Measurements from ENCODE around the gene ZIC4. TPM values are rescaled to one million over a fixed set of nuclear protein-coding genes. Genes with fewer than 3 reads are reported as not detected.

The ZIC4 gene
- total and polyA plus RNA-seq, 9 of the 15 experiments (the other 6 are each of a cell fraction or from before 2014, with no cell fraction given) = not detected

- Histone ChIP-seq H3K9me1 (ENCODE audit: control insufficient read depth, insufficient read depth, low read length) (no peaks in the 10 kb centered on the region), H3K4me3 (no peak overlapping the region), H4K20me1 (replicated peaks; ENCODE audit: control insufficient read depth, insufficient read depth, low read length) (no peaks in the 10 kb centered on the region), H3K79me2 (ENCODE audit: control insufficient read depth, insufficient read depth, low read length) (no peaks in the 10 kb centered on the region), H3K36me3 (ENCODE audit: control insufficient read depth, insufficient read depth, low read length) (no peaks in the 10 kb centered on the region), H3K4me2 (ENCODE audit: insufficient read depth, low read length) (no peak overlapping the region), H3K9me3 (replicated peaks; ENCODE audit: control insufficient read depth, insufficient read depth, low read depth, low read length) (no peaks in the 10 kb centered on the region), H3K4me1 (replicated peaks in 1 of 2; ENCODE audit: control insufficient read depth in 2 of 2, insufficient read depth in 2 of 2, low read length in 2 of 2) (no peaks in the 10 kb centered on the region), H3K27me3 (ENCODE audit: control insufficient read depth in 2 of 2, insufficient read depth in 2 of 2, low read length in 2 of 2) (peaks cover 0 to 27% of the 10 kb centered on the region in 2 experiments; a peak in 3 of 5 replicates), H3K9ac (ENCODE audit: insufficient read depth in 1 of 2, low read depth in 2 of 2, low read length in 2 of 2) (no peak overlapping the region), H3K27ac (ENCODE audit: extremely low read depth, low read depth, low read length) (no peak overlapping the region), H2AFZ (ENCODE audit: low read depth, low read length) (no peak overlapping the region)
- DNase-seq (ENCODE audit: extremely low read depth in 1 of 4, low spot score in 3 of 4) (no peak), FAIRE-seq (no peak), ATAC-seq (no peak)
- in situ Hi-C loops (cut with MboI) (no loop called here), intact Hi-C loops (cut with micrococcal nuclease) (no loop called here)
- CTCF ChIA-PET (ENCODE audit: low intra/inter-chr PET ratio) = no interaction called here
- POLR2A ChIA-PET = no interaction called here
- TF ChIP-seq ZNF384 (IDR thresholded peaks at IDR 0.05; ENCODE audit: low read depth, low read length) (no peak), HMG20B (CRISPR knock-in tag; IDR thresholded peaks at IDR 0.05) (no peak), XRCC3 (IDR thresholded peaks at IDR 0.05) (no peak)
- TF ChIP-seq, protein P1, sequence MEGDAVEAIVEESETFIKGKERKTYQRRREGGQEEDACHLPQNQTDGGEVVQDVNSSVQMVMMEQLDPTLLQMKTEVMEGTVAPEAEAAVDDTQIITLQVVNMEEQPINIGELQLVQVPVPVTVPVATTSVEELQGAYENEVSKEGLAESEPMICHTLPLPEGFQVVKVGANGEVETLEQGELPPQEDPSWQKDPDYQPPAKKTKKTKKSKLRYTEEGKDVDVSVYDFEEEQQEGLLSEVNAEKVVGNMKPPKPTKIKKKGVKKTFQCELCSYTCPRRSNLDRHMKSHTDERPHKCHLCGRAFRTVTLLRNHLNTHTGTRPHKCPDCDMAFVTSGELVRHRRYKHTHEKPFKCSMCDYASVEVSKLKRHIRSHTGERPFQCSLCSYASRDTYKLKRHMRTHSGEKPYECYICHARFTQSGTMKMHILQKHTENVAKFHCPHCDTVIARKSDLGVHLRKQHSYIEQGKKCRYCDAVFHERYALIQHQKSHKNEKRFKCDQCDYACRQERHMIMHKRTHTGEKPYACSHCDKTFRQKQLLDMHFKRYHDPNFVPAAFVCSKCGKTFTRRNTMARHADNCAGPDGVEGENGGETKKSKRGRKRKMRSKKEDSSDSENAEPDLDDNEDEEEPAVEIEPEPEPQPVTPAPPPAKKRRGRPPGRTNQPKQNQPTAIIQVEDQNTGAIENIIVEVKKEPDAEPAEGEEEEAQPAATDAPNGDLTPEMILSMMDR (IDR thresholded peaks at IDR 0.05 in 2 of 3, conservative IDR thresholded peaks at IDR 0.05 in 1 of 3; ENCODE audit: insufficient read depth in 2 of 3, low read depth in 1 of 3, low read length in 3 of 3) = 0 out of 6 replicates have a peak, but pooled peaks of 1 of the 3 experiments have one; percentile 15
- TF ChIP-seq, protein P2, sequence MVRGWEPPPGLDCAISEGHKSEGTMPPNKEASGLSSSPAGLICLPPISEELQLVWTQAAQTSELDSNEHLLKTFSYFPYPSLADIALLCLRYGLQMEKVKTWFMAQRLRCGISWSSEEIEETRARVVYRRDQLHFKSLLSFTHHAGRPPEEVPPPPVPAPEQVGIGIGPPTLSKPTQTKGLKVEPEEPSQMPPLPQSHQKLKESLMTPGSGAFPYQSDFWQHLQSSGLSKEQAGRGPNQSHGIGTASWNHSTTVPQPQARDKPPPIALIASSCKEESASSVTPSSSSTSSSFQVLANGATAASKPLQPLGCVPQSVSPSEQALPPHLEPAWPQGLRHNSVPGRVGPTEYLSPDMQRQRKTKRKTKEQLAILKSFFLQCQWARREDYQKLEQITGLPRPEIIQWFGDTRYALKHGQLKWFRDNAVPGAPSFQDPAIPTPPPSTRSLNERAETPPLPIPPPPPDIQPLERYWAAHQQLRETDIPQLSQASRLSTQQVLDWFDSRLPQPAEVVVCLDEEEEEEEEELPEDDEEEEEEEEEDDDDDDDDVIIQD (CRISPR knock-in tag; IDR thresholded peaks at IDR 0.05) = no peak
- no TSS peak for BruUV-seq (replicated peaks)
- WGBS (ENCODE audit: insufficient coverage, low coverage, missing lambda C conversion rate) = 4% methylated on average over 29 of the region's 29 CpGs
Observed at GRCh38 chr3:147356909-147357900, 49.1 kb downstream of the ZIC4 start.

Measured in K562 (cell line).